ENCODE data around the gene RAD9B. TPM values are rescaled to one million over a fixed set of nuclear protein-coding genes. Genes with fewer than 3 reads are reported as not detected.

The RAD9B gene
- total and polyA plus RNA-seq, 10 of the 15 experiments (the other 5 are each of a cell fraction or from before 2014, with no cell fraction given) = 0.54 to 2.0 (median 1.3) TPM

GRCh38 chr12:110538869-110539622 is 36.9 kb downstream of the RAD9B start (continued):
- TF ChIP-seq RAD21 (IDR thresholded peaks at IDR 0.05; ENCODE audit: insufficient read depth, low read depth, low read length) (no peak), JUND (IDR thresholded peaks at IDR 0.05; ENCODE audit: low read depth, low read length) (no peak), ZNF217 (IDR thresholded peaks at IDR 0.05) (no peak), RUNX3 (IDR thresholded peaks at IDR 0.05; ENCODE audit: low read length) (no peak)

GRCh38 chr12:110540048-110540447 is 37.9 kb downstream of the RAD9B start:
- H4K20me1 ChIP-seq (ENCODE audit: control insufficient read depth, insufficient read depth) = no peaks in the 10 kb centered on the region
- no peak overlapping the region for H2AFZ ChIP-seq (ENCODE audit: control insufficient read depth, low read depth, low read length)
- H3K4me2 ChIP-seq (ENCODE audit: control insufficient read depth, insufficient read depth) = no peak overlapping the region
- no peak overlapping the region for H3K27ac ChIP-seq (ENCODE audit: control insufficient read depth, insufficient read depth)
- no peaks in the 10 kb centered on the region for H3K27me3 ChIP-seq (replicated peaks in 1 of 2; ENCODE audit: control insufficient read depth in 2 of 2, insufficient read depth in 2 of 2, low read length in 1 of 2)
- POLR2A ChIA-PET = interaction anchor here (0.5 to 1.2 kb wide), 5 partner anchors 9 to 250 kb away, joined by 3 to 6 read pairs (median 4); no protein-coding TSS in a partner anchor
- no TSS peak for BruUV-seq (replicated peaks)
- H3K79me2 ChIP-seq (ENCODE audit: control insufficient read depth, insufficient read depth, low read length) = peaks cover 54% of the 10 kb centered on the region
- CTCF ChIA-PET = interaction anchor here (1.0 to 1.6 kb wide), 5 partner anchors 8 to 108 kb away, joined by 3 to 6 read pairs (median 4); no protein-coding TSS in a partner anchor
- no peaks in the 10 kb centered on the region for H3K9me3 ChIP-seq (replicated peaks; ENCODE audit: control insufficient read depth, insufficient read depth, low read length)
- intact Hi-C loops (cut with micrococcal nuclease; ENCODE audit: unreplicated experiment) (no loop called here), in situ Hi-C loops (cut with MboI) (no loop called here)
- RAD21 ChIA-PET (ENCODE audit: unreplicated experiment) = interaction anchor here (0.7 to 4.6 kb wide), 7 partner anchors 9 to 71 kb away, joined by 3 to 109 read pairs (median 4); partner anchors contain the start of gene FAM216A
- FAIRE-seq = no peak
- DNase-seq (ENCODE audit: low read depth, low spot score) = no peak
- H3K4me1 ChIP-seq (ENCODE audit: control insufficient read depth, insufficient read depth, low read length) = peaks cover 49% of the 10 kb centered on the region
- WGBS (ENCODE audit: insufficient coverage, insufficient replicate concordance, low lambda C conversion rate, missing lambda C conversion rate) = 5% methylated on average over 7 of the region's 8 CpGs
- SMC1A ChIA-PET (ENCODE audit: uncharacterized antibody, unreplicated experiment) = interaction anchor here (0.8 to 18.4 kb wide), 9 partner anchors 9 to 60 kb away, joined by 4 to 308 read pairs (median 6); no protein-coding TSS in a partner anchor
- H3K4me3 ChIP-seq = no peak overlapping the region
- H3K9ac ChIP-seq (ENCODE audit: control insufficient read depth, insufficient read depth, low read length) = no peak overlapping the region
- no peak for ATAC-seq
- peaks cover 7 to 37% of the 10 kb centered on the region in 2 experiments for H3K36me3 ChIP-seq (ENCODE audit: control insufficient read depth in 2 of 2, insufficient read depth in 2 of 2, low read length in 1 of 2)
- TF ChIP-seq IRF3 (IDR thresholded peaks at IDR 0.05) (no peak), BCL11A (IDR thresholded peaks at IDR 0.05; ENCODE audit: low read depth, low read length) (no peak), POU2F2 (IDR thresholded peaks at IDR 0.05; ENCODE audit: borderline replicate concordance, low read depth, low read length) (no peak), NFIC (IDR thresholded peaks at IDR 0.05; ENCODE audit: low read depth, low read length) (peak; percentile 46), HDAC6 (IDR thresholded peaks at IDR 0.05; ENCODE audit: unreplicated experiment) (no peak), SIX5 (IDR thresholded peaks at IDR 0.05; ENCODE audit: low read depth, low read length, severe bottlenecking) (no peak), JUNB (IDR thresholded peaks at IDR 0.05) (peak; percentile 57), RELB (IDR thresholded peaks at IDR 0.05; ENCODE audit: low read depth) (0 out of 2 replicates have a peak, but pooled peaks have one; percentile 23), ATF2 (IDR thresholded peaks at IDR 0.05; ENCODE audit: low read length) (0 out of 2 replicates have a peak, but pooled peaks have one; percentile 28), RAD21 (IDR thresholded peaks at IDR 0.05; ENCODE audit: insufficient read depth, low read depth, low read length) (no peak), FOS (IDR thresholded peaks at IDR 0.05; ENCODE audit: borderline replicate concordance, extremely low read depth, insufficient read length) (no peak), RELA (IDR thresholded peaks at IDR 0.05; ENCODE audit: borderline replicate concordance, partially characterized antibody) (no peak), NFYB (IDR thresholded peaks at IDR 0.05; ENCODE audit: insufficient read depth, low read depth, low read length) (no peak)
